GM21423 (cell line): ENCODE measurements around the gene TRAPPC3L.

Source experiments
- ATAC-seq: cut with Tn5 transposase; IDR thresholded peaks from one replicate; pipeline ENCODE4 v1.9.1; 2021; ENCODE audit warnings: mild to moderate bottlenecking, moderate library complexity; ENCODE audit not compliant: unreplicated experiment

TRAPPC3L gene

DNA sequence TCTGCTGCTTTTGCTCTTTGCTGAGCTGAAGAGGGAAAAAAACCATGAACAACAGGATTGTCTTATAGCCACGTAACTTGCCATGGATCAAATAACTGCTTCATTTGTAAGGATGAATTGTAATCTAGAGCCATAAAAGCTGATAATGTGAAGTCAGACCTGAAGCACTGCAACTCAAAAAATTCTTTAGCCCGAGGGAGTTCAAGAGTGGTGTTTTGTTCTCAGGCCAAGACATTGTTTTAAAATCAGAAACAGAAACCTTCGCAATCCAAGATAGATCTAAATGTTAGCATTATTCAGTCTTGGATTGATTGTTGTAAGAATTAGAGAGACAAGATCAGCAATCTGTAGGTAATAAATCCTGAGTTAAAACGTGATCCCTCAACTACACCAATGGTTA is at the start of gene TRAPPC3L:
TSS of gene TRAPPC3L (minus strand) at position 34 of the 400 bp plus-strand sequence. CDS start 170 bp downstream, outside the sequence.
- no peak for ATAC-seq

DNA sequence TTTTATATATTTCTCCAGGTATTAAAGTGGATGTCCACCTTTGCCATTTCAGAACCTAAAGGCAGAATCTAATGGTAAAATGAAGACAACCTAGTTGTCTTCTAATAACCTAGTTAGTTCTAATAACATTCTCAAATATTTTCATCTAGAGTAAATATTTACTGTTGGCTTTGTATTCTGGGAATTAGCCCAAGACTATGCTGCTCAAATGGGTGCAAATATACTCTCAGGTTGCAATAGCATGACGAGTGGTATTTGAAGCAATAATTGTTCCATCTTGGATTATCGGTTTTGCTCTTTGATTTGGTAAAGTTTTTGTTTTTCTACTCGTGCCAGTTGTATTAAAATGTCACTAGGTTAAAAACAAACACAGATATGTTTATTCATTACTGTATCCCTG is 49.8 kb upstream of the TRAPPC3L start:
- ATAC-seq, result no peak

DNA sequence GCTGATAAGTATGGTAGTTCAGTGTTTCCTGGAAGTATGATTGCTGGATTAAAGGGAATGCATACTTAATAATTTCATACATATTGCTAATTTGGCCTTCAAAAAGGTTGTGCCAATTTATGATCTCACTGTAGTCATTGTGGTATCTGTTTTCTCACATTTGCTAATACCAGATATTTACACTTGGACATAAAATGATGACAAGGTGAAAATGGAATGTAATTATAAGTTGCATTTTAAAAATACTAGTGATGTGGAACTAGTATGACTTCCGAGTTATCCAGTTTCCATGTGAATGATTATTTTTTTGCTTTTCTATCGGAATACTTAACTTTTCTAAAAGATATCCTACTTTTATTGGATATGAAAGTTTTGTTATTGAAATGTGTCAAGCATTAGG is 41.3 kb upstream of the TRAPPC3L start:
- no peak for ATAC-seq

DNA sequence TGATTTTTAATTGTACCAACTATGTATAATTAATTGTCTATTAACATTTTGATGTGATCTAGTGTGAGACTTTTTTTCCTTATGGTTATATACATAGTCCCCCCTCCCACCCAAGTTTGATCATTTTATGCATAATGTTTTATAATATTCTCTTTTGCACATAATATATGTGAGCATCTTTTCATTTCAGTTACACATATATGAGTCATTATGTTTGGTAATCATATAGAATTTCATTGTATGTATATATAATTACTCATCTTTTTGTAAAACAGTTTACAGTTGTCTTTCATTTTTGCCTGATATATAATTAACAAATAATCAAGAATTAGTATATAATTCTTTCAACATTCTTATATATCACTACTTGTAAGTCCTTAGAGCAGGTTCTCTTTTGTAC is 40.8 kb upstream of the TRAPPC3L start:
- ATAC-seq, result no peak

DNA sequence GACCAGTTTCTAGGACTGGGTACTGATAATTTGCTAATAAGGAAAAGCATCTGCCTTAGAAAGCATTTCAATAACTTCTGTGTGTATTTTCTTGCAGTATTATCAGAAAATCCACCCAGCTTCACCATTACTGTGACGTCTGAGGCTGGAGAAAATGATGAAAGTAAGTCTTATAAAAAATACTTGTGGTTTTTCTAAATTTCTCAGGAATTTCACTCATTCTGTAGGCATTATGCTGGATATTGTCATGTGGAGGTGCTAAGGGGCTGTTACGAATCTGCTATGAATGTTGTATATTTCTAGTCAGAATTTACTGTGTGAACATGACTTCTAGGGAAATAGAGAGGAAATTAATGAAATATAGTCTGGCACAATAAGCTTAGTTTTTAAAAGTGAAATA is 34.7 kb upstream of the TRAPPC3L start:
- no peak for ATAC-seq

DNA sequence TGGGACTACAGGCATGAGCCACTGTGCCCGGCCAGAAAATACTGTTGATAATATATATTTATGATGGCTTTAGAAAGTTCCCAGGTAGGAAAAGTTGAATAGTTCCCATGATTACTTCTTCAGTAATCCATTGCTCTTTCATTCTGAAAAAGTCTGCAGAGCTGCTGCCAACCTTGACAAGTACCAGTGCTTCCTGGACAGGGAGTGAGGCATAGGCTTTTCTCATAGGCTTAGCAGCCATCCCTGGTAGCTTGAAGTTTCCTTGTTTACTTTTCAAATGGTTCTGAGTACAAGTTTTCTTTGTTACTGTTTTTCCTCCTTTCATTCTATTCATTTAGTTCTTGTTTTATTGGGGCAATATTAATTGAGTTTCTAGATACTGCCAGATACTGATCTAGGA is 33.7 kb upstream of the TRAPPC3L start:
- ATAC-seq, result no peak

DNA sequence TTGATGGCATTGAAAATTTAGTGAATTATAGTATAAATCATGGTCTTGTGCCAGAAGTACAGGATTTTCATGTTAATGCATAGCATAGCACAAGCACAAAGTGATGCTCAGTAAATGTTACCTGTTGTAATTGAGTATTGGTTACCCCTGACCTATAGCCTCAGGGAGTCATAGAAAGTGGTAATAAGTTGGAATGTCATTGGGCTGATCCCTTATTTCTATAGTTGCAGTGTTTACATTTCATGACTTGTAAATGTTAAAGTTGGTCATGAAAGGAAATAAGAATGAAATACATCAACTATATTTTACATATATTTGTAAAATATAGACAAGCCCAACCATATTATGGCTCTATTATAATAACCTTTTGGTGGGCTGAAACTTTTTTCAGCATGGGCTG is 32.9 kb upstream of the TRAPPC3L start:
- ATAC-seq, result no peak

DNA sequence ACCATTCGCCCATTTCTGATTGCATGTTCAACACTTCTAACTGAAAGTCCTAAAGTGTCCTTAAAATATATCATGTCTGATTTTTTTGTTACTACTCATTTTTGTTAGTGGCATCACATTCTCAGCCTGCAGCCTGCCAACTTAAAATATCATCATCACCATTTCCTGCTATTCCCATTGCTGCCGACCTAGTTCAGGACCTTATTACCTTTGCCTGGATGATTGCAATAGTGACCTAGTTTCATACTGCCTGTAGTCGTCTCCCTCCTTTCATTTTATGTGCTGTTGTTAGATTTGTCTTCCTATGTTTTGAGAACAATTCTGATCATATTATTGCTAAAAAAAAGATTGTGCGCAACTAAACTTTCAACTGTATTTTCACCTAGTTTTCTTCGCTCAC is 32.0 kb upstream of the TRAPPC3L start:
- ATAC-seq, result no peak

DNA sequence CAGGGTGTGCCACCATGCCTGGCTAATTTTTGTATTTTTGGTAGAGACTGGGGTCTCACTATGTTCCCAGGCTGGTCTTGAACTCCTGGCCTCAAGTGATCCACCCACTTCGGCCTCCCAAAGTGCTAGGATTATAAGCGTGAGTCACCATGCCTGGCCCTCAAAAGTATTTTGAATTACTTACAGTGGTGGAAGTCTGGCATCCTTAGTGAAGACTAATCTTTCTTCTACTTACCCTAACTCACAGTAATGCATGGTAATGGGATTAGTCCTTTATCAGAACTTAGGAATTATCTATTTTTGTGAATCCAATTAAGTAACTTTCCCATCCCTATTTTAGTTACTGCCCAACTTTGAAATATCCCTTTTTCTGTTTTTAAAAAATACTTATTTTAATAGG is 29.7 kb upstream of the TRAPPC3L start:
- ATAC-seq, result no peak

DNA sequence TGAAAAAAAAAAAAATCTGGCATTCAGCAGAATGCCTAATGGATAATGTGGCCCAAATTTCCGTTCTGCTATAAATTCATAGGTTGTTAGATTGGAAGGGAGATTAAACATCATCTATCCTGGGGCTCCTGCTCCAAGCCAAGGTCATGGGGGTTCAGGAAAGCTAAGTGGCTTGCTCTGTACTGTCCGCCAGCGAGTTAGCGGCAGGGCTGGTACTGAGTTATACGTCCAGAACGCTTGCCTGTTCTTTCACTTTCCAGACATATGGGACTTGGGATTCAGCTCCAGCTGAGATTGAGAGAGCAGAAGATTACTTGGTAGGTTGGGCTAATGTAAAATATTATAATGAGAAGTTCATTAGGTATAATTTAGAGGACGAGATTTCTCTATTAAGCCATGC is 26.7 kb upstream of the TRAPPC3L start:
- ATAC-seq, result no peak

DNA sequence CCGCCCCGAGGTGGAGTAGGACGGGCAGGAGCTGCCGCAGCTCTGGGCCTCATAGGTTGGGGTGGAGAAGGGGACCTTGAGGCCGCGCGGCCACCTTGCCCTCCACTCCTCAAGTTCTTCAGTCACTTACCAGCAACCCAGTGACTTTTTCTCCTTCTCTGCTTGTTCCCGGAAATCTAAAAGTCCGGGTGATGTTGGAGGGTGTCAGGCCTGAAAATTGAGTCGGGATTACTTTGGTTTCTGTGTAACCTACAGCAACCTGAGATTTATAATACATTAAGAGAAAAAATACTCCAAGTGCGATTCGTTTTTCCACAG is 26.2 kb upstream of the TRAPPC3L start:
- no peak for ATAC-seq

DNA sequence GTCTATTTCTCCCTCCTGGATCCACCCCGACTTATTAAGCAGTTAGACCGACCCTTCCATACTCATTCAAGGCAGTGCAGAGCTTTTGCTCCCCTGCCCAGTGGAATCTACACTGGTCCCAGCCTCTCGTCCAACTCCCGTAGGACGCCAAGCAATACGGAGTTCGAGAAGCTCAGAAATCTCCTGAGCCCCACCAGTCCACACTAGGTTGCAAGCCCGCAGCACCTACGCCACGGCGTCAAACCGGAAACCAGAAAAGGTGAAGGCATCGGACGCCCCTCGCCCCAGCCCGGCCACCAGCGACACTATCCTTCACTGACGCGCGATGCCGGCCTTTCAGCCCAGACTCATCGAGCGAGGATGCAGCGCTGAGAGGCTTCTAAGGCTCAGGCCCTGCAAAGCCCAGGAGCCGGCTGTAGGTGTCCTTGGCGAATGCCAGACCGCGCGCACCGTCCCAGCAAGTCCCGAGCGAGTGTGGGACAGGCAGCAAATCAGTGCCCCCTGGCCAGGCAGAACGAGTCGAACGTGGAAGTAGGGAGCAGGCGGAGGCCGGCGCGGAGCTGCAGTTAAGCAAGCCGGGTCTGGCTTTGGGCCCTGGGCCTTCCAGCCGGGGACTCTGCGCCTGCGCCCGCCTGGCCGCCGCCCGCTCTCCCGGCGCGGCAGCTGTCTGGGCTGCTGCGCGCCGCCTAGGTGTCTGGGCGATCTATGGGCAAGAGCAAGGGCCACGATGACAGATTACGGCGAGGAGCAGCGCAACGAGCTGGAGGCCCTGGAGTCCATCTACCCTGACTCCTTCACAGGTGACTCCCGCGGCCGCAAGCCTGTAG is 25.6 kb upstream of the TRAPPC3L start, which contains the start of gene RWDD1:
TSS of gene RWDD1 (plus strand) at position 649 of the 827 bp plus-strand sequence. CDS start at position 728, 79 bp downstream.
- peak; percentile 95 for ATAC-seq

DNA sequence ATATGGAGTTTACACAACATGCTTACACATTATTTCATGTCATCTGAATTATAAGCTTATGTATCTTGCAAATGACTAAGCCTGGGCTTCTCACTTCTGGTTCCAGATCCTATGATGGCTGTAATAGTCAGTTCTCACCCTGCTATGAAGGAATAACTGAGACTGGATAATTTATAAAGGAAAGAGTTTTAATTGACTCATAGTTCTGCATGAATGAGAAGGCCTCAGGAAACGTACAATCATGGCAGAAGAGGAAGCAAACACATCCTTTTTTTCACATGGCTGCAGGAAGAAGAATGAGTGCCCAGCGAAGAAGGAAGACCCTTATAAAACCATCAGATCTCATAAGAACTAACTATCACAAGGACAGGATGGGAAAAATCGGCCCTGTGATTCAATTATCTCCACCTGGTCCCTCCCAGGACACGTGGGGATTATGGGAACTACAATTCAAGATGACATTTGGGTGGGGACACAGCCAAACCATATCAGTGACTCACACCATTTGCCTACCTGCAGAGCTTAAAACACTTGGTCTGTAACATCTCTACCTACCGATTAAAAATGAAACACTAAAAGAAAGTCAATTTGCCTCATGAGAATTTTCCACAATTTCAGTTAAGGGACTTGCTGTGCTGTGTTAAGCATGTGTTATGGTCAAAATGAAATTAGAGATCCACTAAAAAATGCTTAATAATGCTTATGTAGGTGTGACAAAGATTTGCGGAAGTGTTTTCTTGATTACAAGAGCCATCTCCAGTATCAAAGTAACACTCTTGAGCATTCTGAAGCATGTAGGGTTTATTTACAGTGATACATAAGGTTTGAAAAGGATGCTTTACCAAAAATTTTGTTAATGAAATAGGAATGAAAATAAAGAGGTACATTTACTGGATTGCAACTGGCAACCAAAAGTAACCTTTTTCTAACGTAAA is 23.6 kb upstream of the TRAPPC3L start:
- no peak for ATAC-seq

DNA sequence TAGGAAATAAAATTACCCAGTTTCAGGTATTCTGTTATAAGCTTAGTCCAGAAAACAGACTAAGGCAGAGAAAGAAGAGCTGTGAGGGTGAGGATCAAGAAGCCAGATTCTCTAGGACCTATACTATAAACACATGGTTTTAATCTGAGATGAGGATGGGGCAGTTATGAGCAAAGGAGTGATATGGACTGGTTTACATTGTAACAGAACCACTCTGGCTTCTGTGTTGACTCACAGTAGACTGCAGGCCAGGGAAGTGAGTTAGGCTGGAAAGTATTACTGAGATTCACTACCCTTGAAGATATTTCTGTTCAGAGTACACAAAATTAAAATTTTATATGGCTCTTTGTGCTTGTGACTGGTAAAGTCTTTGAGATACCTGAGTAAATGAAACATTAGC is 22.6 kb upstream of the TRAPPC3L start:
- no peak for ATAC-seq

DNA sequence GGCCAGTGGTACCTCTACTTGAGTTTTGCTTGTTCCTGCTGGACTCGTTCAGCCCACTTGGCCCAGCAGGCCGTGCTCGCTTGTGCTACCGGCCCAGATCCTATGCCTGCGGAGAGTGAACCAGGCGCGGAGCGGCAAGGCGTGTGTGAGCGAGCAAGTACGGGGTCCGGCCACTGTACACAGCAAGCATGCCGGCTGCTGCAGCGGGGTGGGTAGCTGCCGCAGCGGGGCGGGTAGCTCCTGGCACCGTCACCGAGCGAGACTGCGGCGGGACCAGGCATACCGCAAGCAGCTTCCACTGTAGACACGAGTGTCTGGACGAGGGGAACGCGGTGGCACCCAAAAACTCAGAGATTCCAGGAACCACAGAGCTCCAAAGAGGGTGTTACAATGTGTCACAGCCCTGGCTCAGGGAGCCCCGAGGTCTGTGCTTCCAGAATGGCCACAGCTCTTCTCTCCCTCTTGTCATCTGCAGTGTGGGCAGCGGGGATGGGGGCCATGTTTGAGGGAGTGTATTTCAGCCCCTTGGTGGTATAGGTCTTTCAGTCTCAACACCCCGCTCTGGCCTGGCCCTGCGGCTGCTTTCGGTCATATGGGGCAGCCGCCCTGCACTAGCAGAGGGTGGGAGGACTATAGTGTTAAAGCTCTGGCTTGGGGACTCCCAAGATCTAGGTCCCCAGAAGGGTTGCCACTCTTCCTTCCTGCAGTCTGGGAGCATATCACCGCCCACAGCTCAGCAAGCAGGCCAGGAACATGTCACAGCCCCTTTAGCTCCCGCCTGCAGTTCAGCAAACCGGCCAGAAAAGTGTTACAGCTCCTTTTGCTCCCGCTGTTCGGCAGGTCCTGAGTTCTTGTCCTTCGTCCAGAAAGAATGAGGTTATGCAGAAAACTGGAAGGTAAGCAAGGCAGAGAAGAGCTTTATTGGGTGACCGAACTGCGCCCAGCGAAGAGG is 19.7 kb upstream of the TRAPPC3L start:
- no peak for ATAC-seq

DNA sequence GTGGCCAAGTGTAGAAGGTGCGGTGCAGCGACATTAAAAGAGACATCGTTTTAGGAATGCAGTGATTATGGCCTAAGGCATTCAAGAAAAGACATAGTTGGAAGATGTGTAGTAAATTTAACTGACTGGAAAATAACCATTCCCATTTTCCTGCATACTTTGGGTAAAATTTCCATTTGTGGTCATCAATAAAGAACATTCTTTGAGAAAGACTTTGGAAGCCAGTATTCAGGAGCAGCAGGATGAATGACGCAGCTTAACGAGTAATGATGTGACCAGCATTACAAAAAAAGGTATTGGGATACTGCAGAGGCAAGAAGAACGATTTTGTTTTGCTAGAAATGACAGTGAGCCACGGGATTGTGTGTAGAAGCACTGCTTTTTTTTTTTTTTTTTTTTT is 18.8 kb upstream of the TRAPPC3L start:
- ATAC-seq, result no peak

DNA sequence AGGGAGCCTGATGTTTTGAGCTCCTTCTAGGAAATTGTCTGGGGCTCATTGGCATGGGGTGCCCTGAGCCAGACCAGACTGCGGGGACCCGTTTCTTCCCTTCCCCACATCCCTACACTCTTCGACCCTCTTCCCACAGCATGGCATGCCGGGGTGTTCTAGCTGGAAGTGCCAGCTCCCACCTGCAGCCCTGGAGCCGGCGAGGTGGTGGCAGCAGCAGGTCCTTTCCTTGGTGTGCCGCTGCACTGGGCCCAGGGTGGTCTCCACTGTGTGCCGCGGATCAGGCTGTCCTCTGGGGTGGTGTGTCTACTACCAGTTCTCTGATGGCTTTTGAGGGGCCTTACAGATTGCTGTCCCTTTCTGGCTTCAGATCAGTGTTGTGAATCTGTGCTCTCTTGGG is 18.3 kb upstream of the TRAPPC3L start:
- no peak for ATAC-seq

DNA sequence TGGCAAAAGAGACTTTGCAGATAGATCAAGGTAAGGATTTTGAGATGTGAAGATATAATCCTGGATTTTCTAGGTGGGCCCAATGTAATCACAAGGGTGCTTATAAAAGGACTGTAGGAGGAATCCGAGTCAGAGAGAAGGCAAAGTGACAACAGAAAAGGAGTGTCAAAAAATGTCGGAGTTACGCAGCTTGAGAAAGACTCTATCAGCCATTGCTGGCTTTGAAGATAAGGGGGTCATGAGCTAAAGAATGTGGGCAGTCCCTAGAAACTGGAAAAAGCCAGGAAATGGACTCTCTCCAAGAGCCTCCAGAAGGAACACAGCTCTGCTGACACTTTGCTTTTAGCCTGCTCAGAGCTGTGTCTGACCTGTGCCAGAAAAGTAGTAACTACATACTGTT is 17.1 kb upstream of the TRAPPC3L start:
- no peak for ATAC-seq

DNA sequence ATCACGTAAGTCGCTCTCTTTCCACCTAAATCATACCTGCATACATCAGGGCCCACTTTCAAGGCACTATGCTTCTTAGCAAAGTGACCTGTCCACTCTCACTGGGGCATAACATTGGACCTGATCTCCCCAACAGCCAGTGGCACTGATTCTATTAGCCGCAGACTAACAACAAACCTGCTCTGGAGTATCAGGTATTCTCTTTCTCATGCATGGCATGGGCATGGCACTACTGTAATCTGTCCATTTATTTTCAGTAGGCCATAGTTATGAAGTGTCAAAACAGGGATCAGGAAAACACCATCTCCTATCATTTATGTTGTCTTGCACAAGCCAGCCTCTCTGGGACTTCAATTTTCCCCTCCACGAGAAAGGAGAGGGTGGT is 16.5 kb upstream of the TRAPPC3L start:
- ATAC-seq, result no peak

DNA sequence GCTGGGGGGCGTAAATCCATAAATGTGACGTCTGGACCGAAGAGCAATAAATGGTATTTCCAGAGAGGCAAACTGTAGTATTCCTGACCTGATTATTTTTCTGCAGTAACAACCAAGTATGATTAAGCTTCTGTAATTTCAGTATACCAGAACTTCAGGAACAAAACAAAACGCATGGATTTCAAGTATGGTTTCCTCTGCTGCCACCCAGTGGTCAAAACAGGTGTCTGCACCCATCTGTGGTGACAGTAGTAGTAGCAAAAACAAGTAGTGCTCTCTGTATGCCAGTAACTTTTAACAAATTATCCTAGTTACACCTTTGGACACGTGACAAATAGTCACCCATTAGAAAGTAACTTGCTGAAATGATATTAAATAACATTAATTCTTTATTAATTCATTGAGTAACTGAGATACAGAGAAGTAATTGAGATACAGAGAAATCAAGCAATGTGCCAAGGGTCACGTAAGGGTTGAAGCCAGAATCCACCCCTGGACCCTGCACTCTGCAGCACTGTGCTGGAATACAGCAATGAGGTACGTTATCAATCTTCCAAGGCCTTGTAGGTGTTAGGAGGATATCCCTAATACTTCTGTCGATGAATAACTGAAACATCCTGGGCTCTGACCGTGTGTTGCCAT is 16.0 kb upstream of the TRAPPC3L start:
- no peak for ATAC-seq
